ENCODE results near the gene DACT3.
A peak's percentile ranks its signal among the peaks of the same experiment; 100 is the strongest.

DACT3 gene, protein sequence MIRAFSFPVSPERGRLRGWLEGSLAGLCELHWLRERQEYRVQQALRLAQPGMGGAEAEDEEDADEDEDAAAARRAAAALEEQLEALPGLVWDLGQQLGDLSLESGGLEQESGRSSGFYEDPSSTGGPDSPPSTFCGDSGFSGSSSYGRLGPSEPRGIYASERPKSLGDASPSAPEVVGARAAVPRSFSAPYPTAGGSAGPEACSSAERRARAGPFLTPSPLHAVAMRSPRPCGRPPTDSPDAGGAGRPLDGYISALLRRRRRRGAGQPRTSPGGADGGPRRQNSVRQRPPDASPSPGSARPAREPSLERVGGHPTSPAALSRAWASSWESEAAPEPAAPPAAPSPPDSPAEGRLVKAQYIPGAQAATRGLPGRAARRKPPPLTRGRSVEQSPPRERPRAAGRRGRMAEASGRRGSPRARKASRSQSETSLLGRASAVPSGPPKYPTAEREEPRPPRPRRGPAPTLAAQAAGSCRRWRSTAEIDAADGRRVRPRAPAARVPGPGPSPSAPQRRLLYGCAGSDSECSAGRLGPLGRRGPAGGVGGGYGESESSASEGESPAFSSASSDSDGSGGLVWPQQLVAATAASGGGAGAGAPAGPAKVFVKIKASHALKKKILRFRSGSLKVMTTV

DNA sequence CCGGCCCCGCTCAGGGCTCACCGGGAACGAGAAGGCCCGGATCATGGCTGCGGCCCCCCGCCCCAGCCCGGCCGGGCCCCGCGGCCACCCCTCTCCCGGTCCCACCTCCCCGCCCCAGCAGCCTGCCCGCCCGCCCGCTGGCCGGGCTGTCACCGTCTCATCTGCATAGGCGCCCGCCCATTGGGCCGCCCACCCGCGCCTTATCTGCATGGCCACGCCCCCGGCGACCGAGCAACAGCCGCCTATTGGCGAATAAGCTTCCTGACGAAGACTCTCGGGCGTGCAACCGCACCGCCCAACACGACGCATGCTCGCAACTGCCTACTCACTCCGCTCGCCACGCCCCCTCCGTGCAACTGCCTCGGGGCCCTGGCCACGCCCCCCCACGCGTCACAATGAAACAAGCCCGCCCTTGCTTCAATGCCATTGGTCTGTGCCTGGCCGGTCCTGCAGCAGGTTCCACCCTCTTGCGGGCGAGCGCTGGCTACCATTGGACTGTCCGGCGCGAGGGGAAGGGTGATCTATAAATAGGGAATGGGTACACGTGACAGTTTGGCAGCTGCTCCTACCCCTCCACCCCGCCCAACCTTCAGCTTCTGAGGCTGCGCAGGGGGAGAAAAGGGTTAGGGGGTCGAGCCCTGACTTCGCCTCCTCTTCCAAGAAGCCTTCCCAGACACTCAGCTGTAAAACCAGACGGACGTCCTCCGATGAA is at the start of gene DACT3:
Gene DACT3, minus strand, starts transcription at position 163 of the 712 bp plus-strand sequence. Its CDS starts 118 bp downstream, at position 45.
- TF ChIP-seq, protein P1, sequence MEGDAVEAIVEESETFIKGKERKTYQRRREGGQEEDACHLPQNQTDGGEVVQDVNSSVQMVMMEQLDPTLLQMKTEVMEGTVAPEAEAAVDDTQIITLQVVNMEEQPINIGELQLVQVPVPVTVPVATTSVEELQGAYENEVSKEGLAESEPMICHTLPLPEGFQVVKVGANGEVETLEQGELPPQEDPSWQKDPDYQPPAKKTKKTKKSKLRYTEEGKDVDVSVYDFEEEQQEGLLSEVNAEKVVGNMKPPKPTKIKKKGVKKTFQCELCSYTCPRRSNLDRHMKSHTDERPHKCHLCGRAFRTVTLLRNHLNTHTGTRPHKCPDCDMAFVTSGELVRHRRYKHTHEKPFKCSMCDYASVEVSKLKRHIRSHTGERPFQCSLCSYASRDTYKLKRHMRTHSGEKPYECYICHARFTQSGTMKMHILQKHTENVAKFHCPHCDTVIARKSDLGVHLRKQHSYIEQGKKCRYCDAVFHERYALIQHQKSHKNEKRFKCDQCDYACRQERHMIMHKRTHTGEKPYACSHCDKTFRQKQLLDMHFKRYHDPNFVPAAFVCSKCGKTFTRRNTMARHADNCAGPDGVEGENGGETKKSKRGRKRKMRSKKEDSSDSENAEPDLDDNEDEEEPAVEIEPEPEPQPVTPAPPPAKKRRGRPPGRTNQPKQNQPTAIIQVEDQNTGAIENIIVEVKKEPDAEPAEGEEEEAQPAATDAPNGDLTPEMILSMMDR (conservative IDR thresholded peaks at IDR 0.05) = no peak
- H3K27ac ChIP-seq = no peak within 1 kb of the TSS; the same call in 1 of the 2 replicates

DNA sequence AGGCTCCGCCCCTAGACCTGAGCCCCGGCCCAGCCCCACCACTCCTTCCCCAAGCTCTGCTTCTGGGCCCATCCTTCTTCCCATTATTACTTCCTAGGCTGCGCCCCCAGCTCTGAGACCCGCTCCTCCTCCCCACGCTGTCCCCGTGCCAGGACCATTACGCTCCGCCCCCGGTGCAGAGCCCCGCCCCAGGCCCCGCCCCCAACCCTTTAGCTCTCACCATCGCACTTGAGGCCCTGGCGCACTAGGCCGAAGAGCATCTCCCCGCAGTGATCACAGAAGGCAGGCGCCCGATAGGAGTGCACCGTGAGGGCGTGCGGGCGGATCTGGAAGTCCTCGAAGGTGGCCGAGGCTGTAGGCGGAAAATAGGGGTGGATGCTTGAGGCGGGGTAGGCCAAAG is 49.7 kb upstream of the DACT3 start:
- H3K27ac ChIP-seq = no peak overlapping the region

DNA sequence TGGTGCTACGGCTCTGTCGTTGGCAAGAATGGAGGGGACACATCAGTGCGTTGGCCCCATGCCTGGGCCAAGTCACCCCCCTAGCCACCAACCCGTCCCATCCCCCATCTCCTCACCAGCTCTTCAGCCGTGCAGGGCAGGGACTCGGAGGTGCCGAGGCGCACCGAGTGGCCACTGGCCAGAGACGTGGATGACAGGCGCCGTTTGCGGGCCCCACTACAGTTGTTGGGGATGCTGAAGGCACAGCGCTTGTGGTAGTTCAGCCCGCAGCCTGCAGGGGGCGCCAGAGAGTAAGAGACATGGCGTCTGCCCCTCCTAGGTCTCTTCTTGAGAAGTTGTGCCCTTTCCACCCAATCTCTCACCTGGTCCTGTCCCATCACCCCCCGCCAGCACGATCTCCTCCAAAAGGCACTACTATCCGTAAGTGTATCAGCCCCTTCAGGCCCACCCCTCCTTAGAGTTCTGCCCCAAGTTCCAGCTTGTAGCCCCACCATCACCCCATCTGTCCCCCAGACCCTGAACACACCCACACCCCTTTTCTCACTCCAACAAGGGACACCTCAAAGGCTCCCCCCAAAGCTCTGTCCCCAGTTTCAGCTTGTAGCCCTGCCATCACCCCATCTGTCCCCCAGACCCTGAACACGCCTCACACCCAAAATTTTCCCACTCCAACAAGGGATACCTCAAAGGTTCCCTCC is 43.5 kb upstream of the DACT3 start:
- no peak overlapping the region for H3K27ac ChIP-seq
- TF ChIP-seq, protein P1 (conservative IDR thresholded peaks at IDR 0.05) = peak; percentile 67

More for the DNA sequence above, 49.7 kb upstream of the DACT3 start:
- TF ChIP-seq, protein P1 (conservative IDR thresholded peaks at IDR 0.05) = no peak

DNA sequence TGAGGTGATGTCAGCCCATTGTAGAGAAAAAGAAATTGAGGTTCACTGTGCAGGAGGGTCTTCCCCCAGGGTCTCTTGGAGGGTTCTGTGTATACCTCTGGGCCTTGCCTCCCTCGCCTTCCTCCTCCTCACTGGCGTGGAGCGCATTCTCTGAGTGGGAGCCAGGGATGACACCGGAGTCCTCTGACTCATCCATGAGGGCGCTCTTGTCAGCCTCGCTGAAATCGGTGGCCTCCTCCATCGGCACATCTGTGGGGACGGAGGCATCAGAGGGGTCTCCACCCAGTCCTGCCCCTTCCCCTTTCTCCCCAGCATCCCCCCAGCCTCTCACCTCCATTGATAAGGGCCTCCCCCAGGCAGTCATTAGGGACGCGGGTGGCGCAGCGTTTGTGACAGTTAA is 39.7 kb upstream of the DACT3 start:
- TF ChIP-seq, protein P1 (conservative IDR thresholded peaks at IDR 0.05) = no peak
- no peak overlapping the region for H3K27ac ChIP-seq

DNA sequence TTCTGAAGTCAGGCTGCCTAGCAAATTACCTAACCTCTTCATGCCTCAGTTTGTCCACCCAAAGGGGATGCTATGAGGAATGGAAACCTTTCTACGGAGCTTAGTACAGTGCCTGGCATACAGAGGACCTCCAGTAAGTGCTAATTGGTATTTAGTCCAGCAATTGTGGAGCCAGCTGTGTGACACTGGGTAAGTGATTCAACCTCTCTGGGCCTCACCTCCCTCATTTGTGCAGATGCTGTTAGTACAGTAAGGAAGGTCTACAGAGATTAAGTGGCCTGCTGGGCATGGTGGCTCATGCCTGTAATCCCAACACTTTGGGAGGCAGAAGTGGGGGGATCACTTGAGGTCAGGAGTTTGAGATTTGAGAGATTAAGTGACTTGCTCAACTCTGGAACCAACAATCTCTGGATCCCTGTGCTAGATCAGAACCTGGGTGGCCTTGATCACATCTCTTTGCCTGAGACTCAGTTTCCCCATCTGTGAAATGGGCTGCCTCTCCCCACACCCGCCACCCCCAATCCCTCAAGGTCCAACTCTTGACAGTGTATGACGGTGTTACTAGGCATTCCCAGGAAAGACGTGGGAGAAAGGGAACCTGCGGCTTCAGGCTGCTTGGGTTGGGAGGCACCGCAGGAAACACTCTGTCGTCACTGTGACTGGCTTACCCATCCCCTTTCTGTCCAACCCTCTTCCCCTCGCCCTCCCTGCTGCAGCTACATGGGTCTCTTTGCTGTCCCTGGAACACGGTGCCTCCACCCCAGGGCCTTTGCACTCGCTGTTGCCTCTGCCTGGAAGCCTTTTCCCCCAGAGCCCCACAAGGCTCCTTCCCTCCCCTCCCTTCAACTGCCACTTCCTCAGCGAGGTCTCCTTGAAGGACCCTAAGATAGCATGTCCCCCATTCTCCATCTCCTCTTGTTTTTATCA is 37.7 kb upstream of the DACT3 start:
- H3K27ac ChIP-seq = no peak overlapping the region
- TF ChIP-seq, protein P1 (conservative IDR thresholded peaks at IDR 0.05) = no peak

DNA sequence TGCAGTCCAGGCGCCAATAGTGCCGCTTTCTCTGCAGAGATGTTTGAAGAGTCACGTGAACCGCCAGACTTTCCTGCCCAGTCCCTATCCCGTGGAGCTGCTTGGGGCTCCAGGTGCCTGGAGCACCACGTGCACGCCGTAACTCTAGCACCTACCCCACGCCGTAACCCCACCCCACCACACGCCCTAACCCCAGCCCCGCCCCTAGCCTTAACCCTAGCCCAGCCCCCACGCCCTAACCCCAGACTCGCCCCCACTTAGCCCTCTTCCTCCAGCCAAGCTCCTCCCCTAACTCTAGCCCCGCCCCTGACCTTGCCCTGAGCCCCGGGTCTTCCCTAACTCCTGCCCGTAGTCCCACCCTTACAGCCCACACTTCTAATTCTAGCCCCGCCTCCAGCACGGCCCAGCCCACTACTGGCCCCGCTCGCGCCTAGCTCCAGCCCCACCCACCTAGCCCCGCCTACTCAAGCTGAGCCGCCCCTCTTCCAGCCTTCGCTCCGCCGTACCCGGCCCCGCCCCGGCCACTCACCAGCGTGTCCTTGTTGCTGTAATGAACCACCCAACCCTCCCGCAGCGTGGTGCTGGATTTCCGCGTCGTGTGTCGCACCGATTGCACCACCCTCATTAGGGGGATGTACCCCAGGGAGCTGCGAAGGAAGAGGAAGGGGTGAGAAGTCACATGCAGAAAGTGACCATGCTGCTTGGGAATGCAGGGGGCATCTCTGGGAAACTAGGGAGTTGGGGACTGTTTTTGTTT is 36.4 kb upstream of the DACT3 start:
- TF ChIP-seq, protein P1 (conservative IDR thresholded peaks at IDR 0.05) = no peak
- H3K27ac ChIP-seq = no peak overlapping the region

Measured in VCaP (cell line).